Keratinocyte (primary cell): ENCODE results near the gene NPR1. TPM values are rescaled to one million over a fixed set of nuclear protein-coding genes. Genes with fewer than 3 reads are reported as not detected.

Experiments
- DNase-seq: peaks from one replicate; pipeline ENCODE4 v3.0.0-alpha.2; 2011; ENCODE audit warnings: low read depth, missing footprints, low spot score
- FAIRE-seq: peaks from 2 replicates; lab custom pipeline; 2011; peaks lifted over from hg19 to GRCh38; lab: Jason Lieb, UNC
- H2AFZ ChIP-seq: 2 replicates; pipeline ENCODE4 v1.6.0; 2012; ENCODE audit warnings: low read length, control low read depth, inconsistent platforms; ENCODE audit not compliant: control insufficient read depth
- H3K27ac ChIP-seq: 2 replicates; pipeline ENCODE4 v1.5.1; 2011; ENCODE audit warnings: low read length; ENCODE audit not compliant: control insufficient read depth, insufficient read depth
- H3K27me3 ChIP-seq: 3 replicates; pipeline ENCODE4 v1.6.0; 2011; ENCODE audit warnings: low read length; ENCODE audit not compliant: control insufficient read depth, insufficient read depth; ENCODE audit errors: extremely low read depth
- H3K36me3 ChIP-seq, 2 experiments: 2 replicates in 1 of 2; 3 replicates in 1 of 2; pipeline ENCODE4 v1.5.1; 2011; ENCODE audit warnings: low read length in 2 of 2, mild to moderate bottlenecking in 1 of 2; ENCODE audit not compliant: control insufficient read depth in 2 of 2, insufficient read depth in 2 of 2; ENCODE audit errors: extremely low read depth in 1 of 2
- H3K4me1 ChIP-seq: 3 replicates; pipeline ENCODE4 v1.5.1; 2011; ENCODE audit warnings: low read length; ENCODE audit not compliant: control insufficient read depth, insufficient read depth; ENCODE audit errors: extremely low read depth
- H3K4me2 ChIP-seq: 3 replicates; pipeline ENCODE4 v1.6.0; 2011; ENCODE audit warnings: low read depth, low read length; ENCODE audit not compliant: control insufficient read depth, insufficient read depth; ENCODE audit errors: extremely low read depth
- H3K4me3 ChIP-seq, 3 experiments: fragments of 200-600 bp in 1 of 3; sonication (generic) in 1 of 3; 2 replicates in 2 of 3; 3 replicates in 1 of 3; pipeline ENCODE4 v1.5.1; 2011 to 2016; ENCODE audit warnings: low read length in 3 of 3, mild to moderate bottlenecking in 3 of 3, control low read depth in 2 of 3, inconsistent platforms in 1 of 3, low read depth in 1 of 3, mixed read lengths in 1 of 3, mixed run types in 1 of 3, moderate library complexity in 1 of 3; ENCODE audit not compliant: control insufficient read depth in 2 of 3, insufficient read depth in 2 of 3; ENCODE audit errors: extremely low read depth in 1 of 3
- H3K79me2 ChIP-seq: 2 replicates; pipeline ENCODE4 v1.6.0; 2012; ENCODE audit warnings: low read length; ENCODE audit not compliant: control insufficient read depth, insufficient read depth
- H3K9ac ChIP-seq: 3 replicates; pipeline ENCODE4 v1.6.0; 2011; ENCODE audit warnings: low read length; ENCODE audit not compliant: control insufficient read depth, insufficient read depth; ENCODE audit errors: extremely low read depth
- H3K9me1 ChIP-seq: 3 replicates; pipeline ENCODE4 v1.6.0; 2011; ENCODE audit warnings: low read length; ENCODE audit not compliant: control insufficient read depth, insufficient read depth; ENCODE audit errors: extremely low read depth
- H3K9me3 ChIP-seq: 2 replicates; pipeline ENCODE4 v1.5.1; 2012; ENCODE audit warnings: low read depth, low read length; ENCODE audit not compliant: control insufficient read depth
- H4K20me1 ChIP-seq: 3 replicates; pipeline ENCODE4 v1.6.0; 2011; ENCODE audit warnings: low read length; ENCODE audit not compliant: control insufficient read depth, insufficient read depth; ENCODE audit errors: extremely low read depth
- EZH2 ChIP-seq: IDR thresholded peaks from one replicate; pipeline ENCODE4 v1.6.1; 2012; ENCODE audit warnings: inconsistent platforms, mild to moderate bottlenecking, low read length, moderate library complexity
- dilution Hi-C: fragments of 300-500 bp; cut with MboI; formaldehyde crosslinking; loops from one replicate; pipeline ENCODE4 v1.7.0; 2020; ENCODE audit warnings: low sequenced_read_pairs; ENCODE audit not compliant: extremely low pct_ligation_motif_present
- polyA plus RNA-seq, 5 experiments: library from polyadenylated mRNA; depleted of rRNA in 3 of 5; stranded (reverse) in 3 of 5; stranded (forward) in 1 of 5; unstranded in 1 of 5; fragments of >200 nt; gene quantifications; 1 replicate in 1 of 5; 2 replicates in 3 of 5; 3 replicates in 1 of 5; pipeline versions ENCODE4 v1.2.1 to v1.2.3, GENCODE V29; 2011 to 2012; ENCODE audit warnings: missing spikeins in 2 of 5, low read depth in 1 of 5, low replicate concordance in 1 of 5
- TF ChIP-seq, protein P1 (sequence below), 3 experiments: IDR thresholded peaks in 1 of 3; conservative IDR thresholded peaks in 1 of 3; optimal IDR thresholded peaks in 1 of 3; 2 replicates in 2 of 3; 3 replicates in 1 of 3; pipeline versions ENCODE3 to v1.5.1; 2011; ENCODE audit warnings: low read length in 3 of 3, mild to moderate bottlenecking in 3 of 3, moderate library complexity in 2 of 3, control low read depth in 1 of 3, inconsistent platforms in 1 of 3; ENCODE audit not compliant: insufficient read depth in 2 of 3; ENCODE audit errors: extremely low read depth in 1 of 3

The NPR1 gene
- polyA plus RNA-seq, 1 donor (not counting 4 experiments of a cell fraction or from before 2014, with no cell fraction given), result not detected

DNA sequence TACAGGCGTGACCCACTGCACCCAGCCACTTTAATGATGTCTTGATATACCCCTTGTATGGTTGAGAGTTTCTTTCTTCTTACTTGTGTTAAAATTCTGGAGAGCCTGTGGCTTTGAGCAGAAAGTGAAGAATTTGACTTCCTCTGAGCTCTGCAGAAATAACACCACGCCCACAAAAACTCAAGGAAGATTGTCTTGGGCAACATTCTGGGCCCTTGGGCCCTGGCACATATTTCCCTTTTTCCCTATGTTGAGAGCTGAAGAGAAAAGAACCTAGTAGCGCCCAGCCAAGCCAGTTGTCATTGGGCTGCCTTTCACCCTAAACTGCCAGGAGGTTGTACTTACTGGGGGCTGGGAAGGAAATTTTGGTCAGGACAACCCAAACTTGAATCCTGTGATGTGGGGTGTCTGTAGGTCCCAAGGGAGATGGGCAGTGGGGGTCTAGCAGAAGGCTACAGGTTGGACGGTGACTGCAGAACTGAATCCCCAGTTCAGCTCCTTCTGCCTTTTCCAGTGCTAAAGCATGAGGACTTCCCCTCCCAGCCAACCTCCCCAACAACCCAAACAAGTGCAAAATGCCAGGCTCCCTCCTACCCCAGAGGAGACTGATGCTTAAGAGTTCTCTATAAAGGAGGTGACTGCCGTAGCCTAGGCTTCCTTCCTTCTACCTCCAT lies 31.7 kb upstream of the NPR1 start:
- peaks cover 6% of the 10 kb centered on the region for H3K79me2 ChIP-seq
- H3K27ac ChIP-seq, result no peak overlapping the region
- no peak for DNase-seq

DNA sequence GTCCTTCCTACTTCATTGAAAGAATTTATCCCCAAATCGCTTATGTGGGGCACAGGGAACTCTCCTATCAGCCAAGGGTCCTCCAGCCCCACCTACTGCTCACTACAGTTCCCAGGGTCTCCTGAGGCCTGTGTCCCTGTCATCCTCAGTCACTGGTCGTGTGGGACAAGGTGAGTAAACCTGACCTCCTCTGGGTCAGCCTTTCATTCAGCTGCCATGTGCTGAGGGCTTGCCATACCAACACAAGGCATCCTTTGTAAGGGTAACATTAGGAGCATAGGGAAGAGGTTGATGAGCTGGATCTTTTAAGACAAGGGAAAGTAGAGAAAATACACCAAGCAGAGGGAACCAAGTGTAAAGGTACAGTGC lies 31.2 kb upstream of the NPR1 start:
- no peaks in the 10 kb centered on the region for H3K27me3 ChIP-seq
- H3K36me3 ChIP-seq, result peaks cover 13 to 28% of the 10 kb centered on the region in 2 experiments
- H3K4me2 ChIP-seq, result no peak overlapping the region
- no peak overlapping the region for H2AFZ ChIP-seq
- peaks cover 2% of the 10 kb centered on the region for H3K79me2 ChIP-seq
- no peaks in the 10 kb centered on the region for H3K9me1 ChIP-seq
- TF ChIP-seq, protein P1, sequence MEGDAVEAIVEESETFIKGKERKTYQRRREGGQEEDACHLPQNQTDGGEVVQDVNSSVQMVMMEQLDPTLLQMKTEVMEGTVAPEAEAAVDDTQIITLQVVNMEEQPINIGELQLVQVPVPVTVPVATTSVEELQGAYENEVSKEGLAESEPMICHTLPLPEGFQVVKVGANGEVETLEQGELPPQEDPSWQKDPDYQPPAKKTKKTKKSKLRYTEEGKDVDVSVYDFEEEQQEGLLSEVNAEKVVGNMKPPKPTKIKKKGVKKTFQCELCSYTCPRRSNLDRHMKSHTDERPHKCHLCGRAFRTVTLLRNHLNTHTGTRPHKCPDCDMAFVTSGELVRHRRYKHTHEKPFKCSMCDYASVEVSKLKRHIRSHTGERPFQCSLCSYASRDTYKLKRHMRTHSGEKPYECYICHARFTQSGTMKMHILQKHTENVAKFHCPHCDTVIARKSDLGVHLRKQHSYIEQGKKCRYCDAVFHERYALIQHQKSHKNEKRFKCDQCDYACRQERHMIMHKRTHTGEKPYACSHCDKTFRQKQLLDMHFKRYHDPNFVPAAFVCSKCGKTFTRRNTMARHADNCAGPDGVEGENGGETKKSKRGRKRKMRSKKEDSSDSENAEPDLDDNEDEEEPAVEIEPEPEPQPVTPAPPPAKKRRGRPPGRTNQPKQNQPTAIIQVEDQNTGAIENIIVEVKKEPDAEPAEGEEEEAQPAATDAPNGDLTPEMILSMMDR (optimal IDR thresholded peaks at IDR 0.05 in 1 of 3, IDR thresholded peaks at IDR 0.05 in 1 of 3, conservative IDR thresholded peaks at IDR 0.05 in 1 of 3; ENCODE audit: extremely low read depth in 1 of 3, insufficient read depth in 2 of 3, low read length in 3 of 3), result no peak
- TF ChIP-seq EZH2, result no peak
- no peak for FAIRE-seq
- no peaks in the 10 kb centered on the region for H3K9me3 ChIP-seq
- no peak for DNase-seq
- H4K20me1 ChIP-seq, result no peaks in the 10 kb centered on the region
- no peak overlapping the region for H3K4me3 ChIP-seq
- dilution Hi-C loops, result no loop called here
- H3K27ac ChIP-seq, result no peak overlapping the region
- no peak overlapping the region for H3K9ac ChIP-seq
- H3K4me1 ChIP-seq, result no peaks in the 10 kb centered on the region

More for the DNA sequence above, 31.7 kb upstream of the NPR1 start:
- Histone ChIP-seq H3K27me3 (no peaks in the 10 kb centered on the region), H3K9ac (no peak overlapping the region), H3K4me1 (no peaks in the 10 kb centered on the region), H2AFZ (no peak overlapping the region), H3K4me2 (no peak overlapping the region), H3K36me3 (peaks cover 18 to 33% of the 10 kb centered on the region in 2 experiments), H3K9me3 (no peaks in the 10 kb centered on the region), H3K4me3 (no peak overlapping the region), H4K20me1 (peaks cover under 1% of the 10 kb centered on the region), H3K9me1 (no peaks in the 10 kb centered on the region)
- dilution Hi-C loops, result no loop called here
- no peak for TF ChIP-seq EZH2
- TF ChIP-seq, protein P1 (optimal IDR thresholded peaks at IDR 0.05 in 1 of 3, IDR thresholded peaks at IDR 0.05 in 1 of 3, conservative IDR thresholded peaks at IDR 0.05 in 1 of 3; ENCODE audit: extremely low read depth in 1 of 3, insufficient read depth in 2 of 3, low read length in 3 of 3), result no peak
- FAIRE-seq, result no peak
